ENCODE results near the gene MCM3.

The MCM3 gene

GRCh38 chr6:52301326-52301725, 16.8 kb upstream of the MCM3 start:
- no peak for DNase-seq (ENCODE audit: low spot score)

GRCh38 chr6:52300489-52300931, 16.0 kb upstream of the MCM3 start:
- no peak for DNase-seq (ENCODE audit: low spot score)

GRCh38 chr6:52299653-52300052, 15.1 kb upstream of the MCM3 start:
- DNase-seq (ENCODE audit: low spot score): no peak

GRCh38 chr6:52297433-52297832, 12.9 kb upstream of the MCM3 start:
- DNase-seq (ENCODE audit: low spot score): no peak

- DNase-seq (ENCODE audit: low spot score): no peak
These were observed 8.5 kb upstream of the MCM3 start for GRCh38 chr6:52293067-52293466.

- DNase-seq (ENCODE audit: low spot score): no peak
These were observed 4.3 kb upstream of the MCM3 start for GRCh38 chr6:52288841-52289240.

- DNase-seq (ENCODE audit: low spot score): no peak
These were observed 3.7 kb upstream of the MCM3 start for GRCh38 chr6:52288216-52288615.

- no peak for DNase-seq (ENCODE audit: low spot score)
These were observed 2.4 kb upstream of the MCM3 start for GRCh38 chr6:52286798-52287432.

GRCh38 chr6:52285177-52286068, 881 bp upstream of the MCM3 start:
- no peak for DNase-seq (ENCODE audit: low spot score)

GRCh38 chr6:52284131-52284459, 447 bp downstream of the MCM3 start:
- no peak for DNase-seq (ENCODE audit: low spot score)

- DNase-seq (ENCODE audit: low spot score): no peak
These were observed 1.4 kb downstream of the MCM3 start for GRCh38 chr6:52283111-52283510.

GRCh38 chr6:52276130-52276529, 8.4 kb downstream of the MCM3 start:
- no peak for DNase-seq (ENCODE audit: low spot score)

- no peak for DNase-seq (ENCODE audit: low spot score)
These were observed 12.6 kb downstream of the MCM3 start for GRCh38 chr6:52271852-52272460.

- DNase-seq (ENCODE audit: low spot score): peak; percentile 74
These were observed 20.6 kb downstream of the MCM3 start for GRCh38 chr6:52263709-52264540.

GRCh38 chr6:52262620-52263344, 21.8 kb downstream of the MCM3 start:
- DNase-seq (ENCODE audit: low spot score): no peak

GRCh38 chr6:52261229-52261628, 23.3 kb downstream of the MCM3 start:
- DNase-seq (ENCODE audit: low spot score): no peak

- no peak for DNase-seq (ENCODE audit: low spot score)
These were observed 23.9 kb downstream of the MCM3 start for GRCh38 chr6:52260634-52261033.

- DNase-seq (ENCODE audit: low spot score): no peak
These were observed 29.1 kb downstream of the MCM3 start for GRCh38 chr6:52255434-52255833.

GRCh38 chr6:52254731-52255378, 29.7 kb downstream of the MCM3 start:
- DNase-seq (ENCODE audit: low spot score): no peak

GRCh38 chr6:52253494-52253893, 31.0 kb downstream of the MCM3 start:
- DNase-seq (ENCODE audit: low spot score): no peak

GRCh38 chr6:52251113-52251512, 33.4 kb downstream of the MCM3 start:
- DNase-seq (ENCODE audit: low spot score): no peak

Measured in left forelimb (tissue), 1 donor.